ENCODE measurements around the gene PCDHGC5. TPM values are rescaled to one million over a fixed set of nuclear protein-coding genes. Genes with fewer than 3 reads are reported as not detected.

The PCDHGC5 gene
- total RNA-seq, 6 experiments from 2014 or later: 0.24 to 0.37 (median 0.32) TPM

- no peak overlapping the region for H3K4me3 ChIP-seq
- 52% methylated on average over 4 of the region's 22 CpGs for WGBS (ENCODE audit: insufficient coverage, low coverage, low lambda C conversion rate, missing lambda C conversion rate)
- ATAC-seq: no peak
- no peaks in the 10 kb centered on the region for H3K36me3 ChIP-seq
- DNase-seq: no peak
- TF ChIP-seq CTCF (IDR thresholded peaks at IDR 0.05): no peak
- no peak for TF ChIP-seq POLR2A (IDR thresholded peaks at IDR 0.05)
- no peak overlapping the region for H3K27ac ChIP-seq
- no peaks in the 10 kb centered on the region for H3K27me3 ChIP-seq
- H3K4me1 ChIP-seq: peaks cover 0 to 13% (median 0%) of the 10 kb centered on the region in 4 donors
- intact Hi-C loops (cut with DNase I): no loop called here
- no peaks in the 10 kb centered on the region for H3K9me3 ChIP-seq
Measured at GRCh38 chr5:141494761-141495452, 6.0 kb downstream of the PCDHGC5 start.

GRCh38 chr5:141495453-141495811 is 6.6 kb downstream of the PCDHGC5 start:
- no peak for ATAC-seq
- TF ChIP-seq POLR2A (IDR thresholded peaks at IDR 0.05) (no peak), CTCF (IDR thresholded peaks at IDR 0.05) (no peak)
- WGBS (ENCODE audit: insufficient coverage, low coverage, low lambda C conversion rate, missing lambda C conversion rate): 74% methylated on average over 7 of the region's 8 CpGs
- intact Hi-C loops (cut with DNase I): no loop called here
- no peak overlapping the region for H3K27ac ChIP-seq
- no peak for DNase-seq
- no peak overlapping the region for H3K4me3 ChIP-seq
- H3K36me3 ChIP-seq: no peaks in the 10 kb centered on the region
- no peaks in the 10 kb centered on the region for H3K27me3 ChIP-seq
- H3K4me1 ChIP-seq: peaks cover 0 to 13% (median 0%) of the 10 kb centered on the region in 4 donors
- no peaks in the 10 kb centered on the region for H3K9me3 ChIP-seq

- WGBS (ENCODE audit: insufficient coverage, low coverage, low lambda C conversion rate, missing lambda C conversion rate): 64% methylated on average over 2 of the region's 4 CpGs
- DNase-seq (no peak), ATAC-seq (no peak)
- Histone ChIP-seq H3K4me1 (peaks cover 0 to 13% (median 0%) of the 10 kb centered on the region in 4 donors), H3K4me3 (no peak overlapping the region), H3K27me3 (no peaks in the 10 kb centered on the region), H3K27ac (no peak overlapping the region), H3K9me3 (no peaks in the 10 kb centered on the region), H3K36me3 (no peaks in the 10 kb centered on the region)
- intact Hi-C loops (cut with DNase I): no loop called here
- TF ChIP-seq POLR2A (IDR thresholded peaks at IDR 0.05) (no peak), CTCF (IDR thresholded peaks at IDR 0.05) (no peak)
Measured at GRCh38 chr5:141496038-141496437, 7.2 kb downstream of the PCDHGC5 start.

GRCh38 chr5:141501761-141502160 is 12.9 kb downstream of the PCDHGC5 start:
- Histone ChIP-seq H3K27me3 (no peaks in the 10 kb centered on the region), H3K27ac (no peak overlapping the region), H3K4me1 (no peaks in the 10 kb centered on the region), H3K9me3 (no peaks in the 10 kb centered on the region), H3K4me3 (no peak overlapping the region), H3K36me3 (no peaks in the 10 kb centered on the region)
- WGBS (ENCODE audit: insufficient coverage, low coverage, low lambda C conversion rate, missing lambda C conversion rate): 74% methylated on average over 7 of the region's 7 CpGs
- TF ChIP-seq CTCF (IDR thresholded peaks at IDR 0.05): no peak
- intact Hi-C loops (cut with DNase I): no loop called here
- DNase-seq (no peak), ATAC-seq (no peak)

Data from right lobe of liver (tissue), 6 donors.